Tibial artery (tissue), 4 donors: ENCODE data around the gene SLC25A21.

ENCODE experiments used
- DNase-seq, 2 donors: peaks; one replicate each; pipeline ENCODE4 v3.0.0-alpha.2; 2019
- H3K27ac ChIP-seq, 2 donors: fragments of 200-600 bp; sonication (generic) in 1 of 2; 1 replicate in 1 of 2; 2 replicates in 1 of 2; pipeline ENCODE4 v1.5.1; 2018 to 2019; ENCODE audit warnings: mild to moderate bottlenecking in 1 of 2
- H3K27me3 ChIP-seq, 2 donors: fragments of 200-600 bp; sonication (generic) in 1 of 2; one replicate each; pipeline versions ENCODE4 v1.5.1 to v1.6.0; 2016 to 2019
- H3K36me3 ChIP-seq, 3 donors: fragments of 200-600 bp; sonication (generic) in 2 of 3; one replicate each; pipeline ENCODE4 v1.5.1; 2016 to 2019; ENCODE audit warnings: mild to moderate bottlenecking in 2 of 3
- H3K4me1 ChIP-seq, 4 donors: fragments of 200-600 bp; sonication (generic) in 2 of 4; 1 replicate in 3 of 4; 2 replicates in 1 of 4; pipeline ENCODE4 v1.5.1; 2016 to 2019
- H3K4me3 ChIP-seq, 2 donors: fragments of 200-600 bp; sonication (generic) in 1 of 2; 1 replicate in 1 of 2; 2 replicates in 1 of 2; pipeline ENCODE4 v1.5.1; 2018 to 2019; ENCODE audit warnings: mild to moderate bottlenecking in 2 of 2
- H3K9me3 ChIP-seq, 3 donors: fragments of 200-600 bp; sonication (generic) in 1 of 3; one replicate each; pipeline ENCODE4 v1.5.1; 2016 to 2019
- CTCF ChIP-seq, 2 experiments: fragments of 200-600 bp in 1 of 2; fragments of 450-650 bp in 1 of 2; IDR thresholded peaks; one replicate each; pipeline ENCODE4 v1.5.1; 2017 to 2019; ENCODE audit warnings: antibody characterized with exemption in 2 of 2, mild to moderate bottlenecking in 1 of 2, moderate library complexity in 1 of 2
- intact Hi-C: fragments of 100-400 bp; cut with DNase I; formaldehyde crosslinking; loops from one replicate; pipeline ENCODE4 v1.15.0; 2023; ENCODE audit warnings: low total_unique reads

The SLC25A21 gene

GRCh38 chr14:36690311-36691040 lies 481.9 kb downstream of the SLC25A21 start:
- Histone ChIP-seq H3K27me3 (peaks cover 0 to 2% of the 10 kb centered on the region in 2 donors), H3K27ac (no peak overlapping the region), H3K4me1 (no peaks in the 10 kb centered on the region), H3K9me3 (no peaks in the 10 kb centered on the region), H3K36me3 (no peaks in the 10 kb centered on the region), H3K4me3 (no peak overlapping the region)
- intact Hi-C loops: no loop called here
- TF ChIP-seq CTCF (IDR thresholded peaks at IDR 0.05): no peak
- DNase-seq: no peak

- TF ChIP-seq CTCF (IDR thresholded peaks at IDR 0.05): no peak
- peaks cover 0 to 3% of the 10 kb centered on the region in 2 donors for H3K27me3 ChIP-seq
- no peaks in the 10 kb centered on the region for H3K36me3 ChIP-seq
- no peaks in the 10 kb centered on the region for H3K9me3 ChIP-seq
- H3K27ac ChIP-seq: no peak overlapping the region
- intact Hi-C loops: no loop called here
- no peaks in the 10 kb centered on the region for H3K4me1 ChIP-seq
- no peak overlapping the region for H3K4me3 ChIP-seq
- no peak for DNase-seq
Observed at GRCh38 chr14:36684946-36685345, 487.5 kb downstream of the SLC25A21 start.

GRCh38 chr14:36683083-36683724 lies 489.2 kb downstream of the SLC25A21 start:
- H3K36me3 ChIP-seq: no peaks in the 10 kb centered on the region
- DNase-seq: no peak
- peaks cover 0 to 3% of the 10 kb centered on the region in 2 donors for H3K27me3 ChIP-seq
- H3K4me3 ChIP-seq: no peak overlapping the region
- TF ChIP-seq CTCF (IDR thresholded peaks at IDR 0.05): no peak
- H3K4me1 ChIP-seq: no peaks in the 10 kb centered on the region
- intact Hi-C loops: no loop called here
- H3K9me3 ChIP-seq: no peaks in the 10 kb centered on the region
- H3K27ac ChIP-seq: no peak overlapping the region

GRCh38 chr14:36682338-36682737 lies 490.1 kb downstream of the SLC25A21 start:
- no peak overlapping the region for H3K4me3 ChIP-seq
- no peaks in the 10 kb centered on the region for H3K36me3 ChIP-seq
- no peak for DNase-seq
- TF ChIP-seq CTCF (IDR thresholded peaks at IDR 0.05): no peak
- intact Hi-C loops: no loop called here
- no peak overlapping the region for H3K27ac ChIP-seq
- peaks cover 0 to 3% of the 10 kb centered on the region in 2 donors for H3K27me3 ChIP-seq
- no peaks in the 10 kb centered on the region for H3K9me3 ChIP-seq
- no peaks in the 10 kb centered on the region for H3K4me1 ChIP-seq

GRCh38 chr14:36676236-36676635 lies 496.2 kb downstream of the SLC25A21 start:
- Histone ChIP-seq H3K27ac (no peak overlapping the region), H3K27me3 (peaks cover 0 to 20% of the 10 kb centered on the region in 2 donors)
- intact Hi-C loops: no loop called here

More at GRCh38 chr14:36676236-36676635, 496.2 kb downstream of the SLC25A21 start:
- H3K36me3 ChIP-seq: no peaks in the 10 kb centered on the region
- no peaks in the 10 kb centered on the region for H3K9me3 ChIP-seq
- DNase-seq: no peak
- H3K4me3 ChIP-seq: no peak overlapping the region
- H3K4me1 ChIP-seq: no peaks in the 10 kb centered on the region
- no peak for TF ChIP-seq CTCF (IDR thresholded peaks at IDR 0.05)
